ENCODE measurements around the gene GDF10.

The GDF10 gene, protein sequence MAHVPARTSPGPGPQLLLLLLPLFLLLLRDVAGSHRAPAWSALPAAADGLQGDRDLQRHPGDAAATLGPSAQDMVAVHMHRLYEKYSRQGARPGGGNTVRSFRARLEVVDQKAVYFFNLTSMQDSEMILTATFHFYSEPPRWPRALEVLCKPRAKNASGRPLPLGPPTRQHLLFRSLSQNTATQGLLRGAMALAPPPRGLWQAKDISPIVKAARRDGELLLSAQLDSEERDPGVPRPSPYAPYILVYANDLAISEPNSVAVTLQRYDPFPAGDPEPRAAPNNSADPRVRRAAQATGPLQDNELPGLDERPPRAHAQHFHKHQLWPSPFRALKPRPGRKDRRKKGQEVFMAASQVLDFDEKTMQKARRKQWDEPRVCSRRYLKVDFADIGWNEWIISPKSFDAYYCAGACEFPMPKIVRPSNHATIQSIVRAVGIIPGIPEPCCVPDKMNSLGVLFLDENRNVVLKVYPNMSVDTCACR

DNA sequence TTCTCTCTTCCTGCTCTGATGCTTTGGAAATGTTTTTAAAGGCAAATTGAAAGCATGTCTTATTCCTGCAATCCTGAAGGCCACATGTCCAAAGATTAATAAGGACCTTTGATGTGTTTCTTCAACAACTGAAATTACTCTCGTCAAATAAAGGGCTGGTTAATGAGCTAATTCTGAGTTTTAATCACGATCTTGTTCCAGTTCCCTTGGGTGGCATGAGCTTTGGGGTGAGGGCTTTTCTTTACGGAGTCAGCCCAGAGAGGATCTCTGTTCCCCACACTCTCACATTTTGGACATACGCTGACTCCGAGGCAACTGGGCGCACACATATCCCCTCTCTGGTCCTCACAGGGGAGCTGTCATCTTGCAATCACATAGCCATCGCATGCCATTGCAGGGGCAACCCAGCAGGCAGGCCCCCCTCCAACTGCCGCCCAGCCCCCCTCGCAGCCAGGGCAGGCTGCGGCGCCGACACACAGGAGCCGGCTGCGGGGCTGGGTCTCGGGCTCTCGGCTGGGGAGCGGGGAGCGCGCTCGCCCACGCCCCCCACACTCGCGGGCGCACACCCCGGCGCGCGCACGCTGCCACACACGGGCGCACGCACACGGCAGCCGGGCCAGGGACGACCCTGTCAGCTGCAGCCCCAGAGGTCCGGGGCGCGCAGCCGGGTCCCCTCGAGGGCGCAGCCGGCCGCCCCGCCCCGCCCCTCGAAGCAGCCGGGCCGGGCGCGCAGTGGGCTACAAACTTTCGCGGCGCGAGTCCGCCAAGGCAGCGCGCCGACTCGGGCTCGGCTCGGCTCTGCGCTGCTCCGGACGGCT, at the start of gene GDF10:
Gene GDF10 (plus strand): TSS at position 587 of the 818 bp plus-strand sequence. CDS start 455 bp downstream, outside the sequence.
- no peak for DNase-seq (ENCODE audit: low read depth)

DNA sequence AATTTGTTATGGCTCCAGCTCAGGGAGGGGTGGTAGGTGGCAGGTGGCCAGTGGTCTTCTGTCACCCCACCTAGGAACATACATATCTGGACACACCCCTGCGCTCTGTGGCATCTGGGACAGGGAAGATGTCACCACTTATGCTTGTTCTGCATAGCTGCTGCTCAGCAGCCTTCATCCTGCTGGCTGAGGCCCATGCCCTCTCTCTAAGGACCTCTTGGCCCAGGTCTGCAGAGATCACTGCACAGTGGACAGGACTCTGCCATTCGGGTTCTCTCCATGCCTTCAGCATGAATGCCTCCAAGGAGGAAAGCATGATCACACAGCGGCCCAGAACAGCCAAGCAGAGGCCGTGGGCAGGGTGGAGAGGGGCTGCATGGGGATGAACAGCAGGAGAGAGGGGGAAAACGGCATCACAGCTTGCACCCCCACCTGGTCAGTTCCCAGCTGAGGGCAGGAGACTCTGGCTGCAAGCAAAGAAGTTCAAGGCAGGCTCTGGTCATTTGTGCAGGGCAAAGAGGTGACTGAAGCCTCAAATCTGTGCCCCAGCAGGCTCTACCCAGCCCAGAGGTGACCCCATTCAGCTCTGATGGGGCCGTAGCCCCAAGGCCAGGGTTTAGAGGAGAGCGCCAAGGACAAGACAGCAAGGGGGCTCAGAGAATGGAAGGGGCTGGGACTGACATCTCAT, 47.8 kb upstream of the GDF10 start:
- no peak for DNase-seq (ENCODE audit: low read depth)

DNA sequence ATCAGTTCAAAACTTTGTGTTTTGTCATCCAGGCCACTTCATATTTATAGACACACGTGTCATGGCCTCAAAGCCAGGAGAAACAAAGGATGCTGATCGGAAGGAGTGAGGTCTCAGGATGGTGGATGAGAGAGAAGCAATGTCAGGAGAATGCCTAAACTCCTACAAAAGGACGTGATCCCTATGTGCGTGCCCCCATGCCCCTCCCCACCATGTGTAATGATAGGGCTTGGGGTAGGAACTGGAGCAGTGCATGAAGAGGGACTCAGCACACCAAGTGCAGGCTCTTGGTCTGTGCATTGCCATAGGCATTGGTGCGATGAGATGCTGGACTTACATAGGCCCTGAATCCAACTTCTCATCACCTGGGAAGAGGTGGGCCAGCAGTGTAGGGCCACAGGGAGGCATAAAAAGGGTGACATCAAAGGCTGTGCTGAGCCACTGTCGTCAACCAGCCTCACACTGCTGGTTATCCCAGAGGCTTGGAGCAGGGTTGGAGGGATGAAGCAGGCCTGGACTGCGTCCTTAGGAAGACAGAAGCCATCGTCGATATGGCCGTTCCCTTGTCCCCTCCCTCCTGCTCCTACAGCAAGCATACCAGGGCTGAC, 46.9 kb upstream of the GDF10 start:
- no peak for DNase-seq (ENCODE audit: low read depth)

DNA sequence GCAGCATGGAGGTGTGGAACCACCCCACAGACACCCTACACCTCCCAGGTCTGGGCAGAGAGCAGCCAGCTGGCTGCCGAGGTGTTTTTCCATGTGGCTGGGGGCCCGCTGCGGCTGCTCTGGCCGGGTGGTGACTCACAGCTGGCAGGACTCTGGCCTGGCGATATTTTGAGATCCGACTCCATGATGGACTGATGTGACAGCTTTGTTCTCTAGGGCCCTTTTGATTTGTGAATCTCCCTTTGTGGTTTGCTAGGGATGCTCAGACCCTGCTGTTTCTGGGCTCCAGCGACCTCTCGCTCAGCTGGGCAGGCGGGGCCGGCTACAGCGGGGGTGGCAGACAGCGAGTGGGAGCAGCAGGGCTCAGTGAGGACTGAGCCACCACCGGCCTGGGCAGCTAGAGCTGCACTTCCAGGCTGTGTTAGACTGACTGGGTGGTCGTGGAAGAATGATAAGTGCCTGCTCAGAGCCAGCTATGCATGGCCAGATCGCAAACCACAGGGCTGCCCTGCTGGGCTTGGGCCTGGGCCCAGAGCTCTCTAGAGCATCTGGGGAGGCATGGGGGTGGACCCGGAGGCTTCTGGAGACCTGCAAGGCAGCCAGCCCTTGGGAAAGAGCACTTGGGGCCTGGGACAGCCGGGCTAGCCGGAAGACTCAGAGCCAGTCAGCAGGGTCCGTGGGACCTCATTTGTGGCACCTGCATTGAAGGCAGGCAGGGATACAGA, 46.2 kb upstream of the GDF10 start:
- no peak for DNase-seq (ENCODE audit: low read depth)

DNA sequence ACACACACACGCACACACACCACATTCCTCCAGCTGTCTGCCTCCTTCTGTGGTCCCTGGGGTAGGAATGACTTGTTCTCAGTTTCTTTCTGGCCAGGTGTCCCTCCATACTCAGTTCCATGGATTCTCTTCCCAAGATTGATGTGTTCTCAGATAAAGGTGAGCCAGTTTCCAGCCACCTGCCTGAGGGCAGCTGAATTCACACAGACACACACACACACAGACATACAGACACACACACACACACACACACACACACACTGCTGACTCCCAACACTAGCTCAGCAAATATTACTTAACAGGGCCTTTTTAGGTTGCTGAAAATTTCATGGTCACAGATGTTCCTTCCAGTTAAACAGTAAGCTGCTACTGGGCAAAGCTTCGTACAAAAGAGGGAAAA, 45.4 kb upstream of the GDF10 start:
- DNase-seq (ENCODE audit: low read depth), result no peak

DNA sequence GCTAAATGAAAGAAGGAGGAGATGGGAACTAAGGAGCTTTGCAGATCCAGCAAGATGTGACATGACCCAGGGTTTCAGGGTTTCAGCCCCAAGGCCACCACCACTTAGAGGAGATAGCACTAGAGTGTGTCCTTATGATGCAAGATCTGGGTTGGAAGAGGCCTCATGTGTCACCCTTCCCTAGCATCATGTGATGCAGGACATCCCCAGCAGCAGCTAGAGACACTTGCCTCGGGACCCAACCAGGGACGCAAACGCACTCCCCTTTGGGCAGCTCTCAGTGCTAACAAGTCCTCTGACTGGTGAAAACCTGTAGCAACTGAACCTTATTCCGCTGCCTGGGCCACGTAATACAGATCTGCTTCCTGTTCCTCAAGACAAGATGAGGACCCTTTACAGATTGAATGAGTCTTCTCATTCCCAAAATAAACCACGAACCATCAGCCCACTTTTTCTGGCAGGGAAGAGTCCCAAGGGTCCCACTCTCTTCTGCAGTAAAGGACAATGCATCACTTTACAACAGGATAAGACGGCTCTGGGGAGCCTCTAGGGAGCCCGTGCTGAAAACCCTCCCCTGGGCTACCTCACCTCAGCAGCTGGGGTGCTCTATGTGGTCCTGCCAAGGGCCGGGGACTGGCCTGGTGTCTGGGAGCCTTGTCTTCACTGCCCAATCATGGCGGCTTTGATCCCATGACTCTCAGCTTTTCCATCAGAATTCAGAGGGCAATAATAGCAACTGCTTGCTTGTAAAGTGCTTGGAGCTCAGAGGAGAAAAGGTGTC, 44.8 kb upstream of the GDF10 start:
- no peak for DNase-seq (ENCODE audit: low read depth)

DNA sequence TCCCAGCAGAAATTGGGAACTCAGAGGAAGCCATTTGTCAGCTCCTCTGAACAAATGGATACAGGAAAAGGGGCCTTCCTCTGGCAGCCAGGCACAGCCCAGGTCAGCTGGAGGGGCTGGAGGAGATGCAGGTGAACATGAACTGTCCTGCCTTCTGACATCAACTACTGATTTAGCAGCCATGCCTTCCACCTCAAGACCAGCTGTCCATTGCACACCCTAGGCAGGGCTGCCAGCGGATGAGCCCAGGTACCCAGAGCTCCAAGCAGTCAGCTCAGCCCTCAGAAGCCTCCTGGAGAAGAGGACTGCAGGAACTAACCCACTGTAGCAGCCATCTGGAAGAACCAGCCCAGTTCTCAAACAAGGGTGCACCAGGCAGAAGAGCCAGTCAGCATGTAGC, 44.1 kb upstream of the GDF10 start:
- no peak for DNase-seq (ENCODE audit: low read depth)

DNA sequence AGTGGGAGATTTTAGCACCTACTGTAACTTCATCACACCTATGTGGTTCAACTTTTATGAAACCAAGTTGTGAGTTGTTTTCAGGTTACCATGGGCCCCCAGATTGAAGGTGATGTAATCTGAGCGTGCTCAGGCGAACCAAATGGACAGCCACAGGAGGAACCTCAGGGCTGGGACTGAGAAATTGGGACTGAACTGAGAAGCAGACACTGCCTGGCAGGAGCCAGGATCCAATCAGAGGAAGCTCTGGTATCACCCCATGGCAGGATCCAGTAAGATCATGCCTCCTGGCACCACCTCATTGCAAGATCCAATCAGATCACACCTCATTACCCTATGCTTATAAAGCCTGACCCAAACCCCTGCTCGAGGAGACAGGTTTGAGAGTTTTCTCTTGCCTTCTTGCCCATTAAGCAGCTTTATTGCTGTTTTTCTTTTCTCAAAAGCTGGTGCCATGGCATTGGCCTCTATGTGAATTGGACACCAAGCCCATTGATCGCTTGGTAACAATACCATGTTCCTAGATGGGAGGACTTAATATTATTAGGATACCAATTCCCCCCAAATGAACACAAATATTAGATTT, 43.2 kb upstream of the GDF10 start:
- DNase-seq (ENCODE audit: low read depth), result no peak

DNA sequence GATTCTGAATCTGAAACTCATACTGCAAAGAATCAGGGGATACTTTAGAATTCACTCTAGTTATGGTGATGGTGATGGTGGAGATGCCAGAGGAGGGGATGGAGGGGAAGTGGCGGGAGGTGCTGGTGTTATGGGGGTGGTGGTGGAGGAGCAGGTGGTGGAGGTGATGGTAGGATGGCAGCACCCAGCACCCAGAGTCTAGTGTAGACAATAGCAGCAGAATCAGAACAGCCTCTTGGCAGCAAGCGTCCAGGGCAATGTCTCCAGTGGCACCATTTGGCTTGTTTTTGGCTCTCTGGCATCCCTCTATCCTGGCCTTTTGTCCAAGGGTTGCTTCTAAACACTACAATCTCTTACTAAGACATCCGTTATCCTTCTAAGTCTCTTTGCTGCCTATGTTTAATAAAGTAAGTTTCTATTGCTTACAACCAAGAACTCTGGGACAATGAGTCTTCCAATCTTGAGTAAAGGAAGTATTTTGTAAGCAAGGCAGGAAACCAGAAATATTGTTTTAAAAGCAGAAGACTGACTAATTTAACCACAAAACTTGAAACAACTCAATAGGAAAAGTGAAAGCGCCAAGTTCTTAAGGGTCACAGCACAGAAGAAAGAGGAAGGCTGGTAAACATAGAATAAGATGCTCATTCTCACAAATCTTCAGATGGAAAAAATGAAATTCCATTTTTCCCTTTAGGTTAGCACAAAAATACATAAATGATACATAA, 42.4 kb upstream of the GDF10 start:
- no peak for DNase-seq (ENCODE audit: low read depth)

DNA sequence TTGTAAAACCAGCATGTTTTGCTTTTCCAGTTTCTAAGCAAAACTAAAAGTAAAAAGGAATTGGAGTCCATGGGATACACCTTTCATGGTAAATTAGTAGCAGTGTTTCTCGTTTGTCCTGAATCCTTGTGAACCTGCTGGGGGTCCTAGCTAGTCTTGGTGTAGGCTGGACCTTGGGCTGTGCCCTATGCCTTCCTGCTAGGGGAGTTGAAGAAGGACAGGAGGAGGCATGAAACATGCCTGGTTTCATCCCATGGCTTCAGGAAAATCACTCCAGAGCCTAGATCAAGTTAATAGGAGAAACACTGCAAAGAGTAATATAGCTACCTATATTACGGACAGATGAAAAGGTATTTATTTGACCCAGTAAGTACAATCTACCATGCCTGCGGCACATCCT, 41.1 kb upstream of the GDF10 start:
- DNase-seq (ENCODE audit: low read depth), result no peak

DNA sequence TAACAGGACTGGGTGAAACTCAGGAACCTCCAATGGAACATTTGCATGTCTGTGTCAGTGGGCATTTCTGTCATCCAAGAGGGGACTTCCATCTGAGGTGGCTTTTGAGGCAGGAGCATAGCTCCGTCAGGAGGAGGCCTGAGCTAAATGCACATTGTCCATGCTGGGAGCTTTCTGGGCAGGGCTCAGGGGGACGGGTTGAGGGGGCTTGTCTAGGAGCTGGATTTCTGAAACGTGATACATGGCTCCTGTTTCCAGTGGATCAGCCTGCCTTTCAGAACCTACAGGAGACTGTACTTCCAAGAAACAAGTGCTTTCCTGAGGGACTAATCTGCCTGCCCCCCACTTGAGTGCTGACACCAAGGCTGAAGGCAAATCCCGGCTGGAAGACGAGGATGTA, 40.5 kb upstream of the GDF10 start:
- no peak for DNase-seq (ENCODE audit: low read depth)

DNA sequence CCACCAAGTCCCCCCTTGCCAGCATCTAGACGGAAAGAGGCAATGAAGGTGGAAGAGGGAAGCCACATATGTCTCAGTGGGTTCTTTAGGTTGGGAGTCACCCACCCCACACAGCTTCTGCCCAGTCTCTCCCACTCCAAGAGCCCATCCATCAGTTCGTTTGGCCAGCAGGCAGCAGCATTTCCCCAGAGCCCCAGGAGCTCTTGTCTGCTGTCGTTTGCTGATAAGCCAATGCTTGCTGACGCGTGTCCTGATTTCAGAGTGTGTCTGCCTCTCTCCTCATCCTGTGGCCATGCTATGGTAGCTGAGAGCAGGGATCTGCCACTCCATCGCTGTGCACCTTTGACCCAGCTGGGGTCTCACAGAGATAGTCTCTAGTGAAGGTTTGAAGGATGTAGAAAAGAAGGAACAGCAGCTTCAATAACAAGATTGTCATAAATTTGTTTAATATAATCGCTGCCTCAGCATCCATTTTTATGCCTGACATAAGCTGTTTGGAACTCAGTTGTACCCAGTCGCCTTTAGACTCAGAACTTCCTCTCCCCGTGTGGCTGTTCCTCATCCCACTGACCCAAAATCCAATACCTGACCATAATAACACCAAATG, 39.4 kb upstream of the GDF10 start:
- no peak for DNase-seq (ENCODE audit: low read depth)

DNA sequence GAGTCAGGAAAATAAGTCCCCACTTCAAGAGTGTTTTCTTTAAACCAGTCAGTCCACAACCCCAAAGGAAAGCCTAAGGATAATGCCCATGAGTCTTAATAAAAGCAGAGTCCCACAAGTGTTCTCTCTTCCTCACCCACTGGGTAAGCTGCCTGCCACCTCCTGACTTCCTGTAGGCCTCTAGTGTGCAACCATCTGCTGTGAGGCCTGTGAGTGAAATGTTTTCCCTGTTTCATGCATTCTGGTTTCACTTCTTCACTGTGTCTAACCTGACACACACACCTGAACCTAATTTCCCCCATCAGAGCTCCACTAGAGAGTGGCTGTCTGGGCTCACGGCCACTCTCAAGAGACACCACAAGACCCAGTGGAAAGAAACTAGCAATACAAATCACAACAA, 38.9 kb upstream of the GDF10 start:
- DNase-seq (ENCODE audit: low read depth), result no peak

DNA sequence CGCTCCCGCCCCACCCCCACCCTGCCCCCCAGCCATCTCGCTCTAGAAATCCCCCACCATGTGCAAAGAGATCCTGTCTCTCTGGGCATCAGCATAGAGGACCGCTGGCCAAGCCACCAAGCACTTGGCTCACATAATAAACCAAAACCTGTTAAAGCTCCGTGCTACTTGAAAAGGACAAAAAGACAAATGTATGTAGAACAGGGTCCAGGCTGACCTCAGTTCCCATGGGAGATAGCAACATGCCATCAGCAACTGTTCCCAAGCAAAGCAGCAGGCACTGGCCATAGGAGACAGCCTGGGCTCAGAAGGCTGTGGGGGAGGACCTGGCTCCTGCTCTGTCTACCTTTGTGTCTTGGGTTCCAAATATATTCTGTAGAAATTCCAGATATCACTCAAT, 38.4 kb upstream of the GDF10 start:
- no peak for DNase-seq (ENCODE audit: low read depth)

DNA sequence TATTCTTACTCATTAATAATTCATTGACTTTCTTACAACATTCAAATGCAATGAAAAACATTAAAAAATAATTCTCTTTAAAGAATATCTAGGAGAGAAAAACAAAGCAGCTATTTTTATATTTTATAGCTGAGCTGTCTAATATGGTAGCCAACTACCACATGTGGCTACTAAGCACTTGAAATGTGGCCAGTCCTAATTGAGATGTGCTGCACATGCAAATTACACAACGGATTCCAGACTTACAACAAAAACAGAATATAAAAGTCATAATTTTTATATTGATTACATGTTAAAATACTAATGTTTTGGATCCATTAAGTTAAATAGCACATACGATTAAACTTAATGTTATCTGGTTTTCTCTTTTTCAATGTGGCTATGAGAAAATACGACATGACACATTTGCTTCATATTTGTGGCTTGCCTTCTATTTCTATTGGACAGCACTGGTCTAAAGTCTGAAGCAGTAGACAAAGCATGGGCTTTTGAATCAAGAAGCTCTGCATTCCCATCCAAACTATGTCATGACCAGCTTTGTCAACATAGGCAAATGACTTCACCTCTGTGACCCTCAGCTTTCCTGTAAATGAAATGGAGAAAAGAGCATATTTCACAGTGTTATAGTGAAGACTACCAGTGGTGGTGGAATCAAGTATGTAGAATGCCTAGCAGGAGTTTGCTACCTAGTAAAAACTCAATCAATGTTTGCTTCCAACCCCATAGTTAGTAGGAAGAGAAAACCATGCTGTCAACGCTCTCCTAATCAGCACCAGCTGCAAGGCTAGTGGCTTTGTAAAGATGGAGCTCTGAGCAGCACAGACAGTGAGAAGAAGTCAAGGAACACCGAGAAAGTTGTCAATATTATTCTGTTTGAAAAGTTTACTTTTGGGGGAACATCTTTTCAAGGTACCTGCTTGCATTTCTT, 37.1 kb upstream of the GDF10 start:
- DNase-seq (ENCODE audit: low read depth), result no peak

DNA sequence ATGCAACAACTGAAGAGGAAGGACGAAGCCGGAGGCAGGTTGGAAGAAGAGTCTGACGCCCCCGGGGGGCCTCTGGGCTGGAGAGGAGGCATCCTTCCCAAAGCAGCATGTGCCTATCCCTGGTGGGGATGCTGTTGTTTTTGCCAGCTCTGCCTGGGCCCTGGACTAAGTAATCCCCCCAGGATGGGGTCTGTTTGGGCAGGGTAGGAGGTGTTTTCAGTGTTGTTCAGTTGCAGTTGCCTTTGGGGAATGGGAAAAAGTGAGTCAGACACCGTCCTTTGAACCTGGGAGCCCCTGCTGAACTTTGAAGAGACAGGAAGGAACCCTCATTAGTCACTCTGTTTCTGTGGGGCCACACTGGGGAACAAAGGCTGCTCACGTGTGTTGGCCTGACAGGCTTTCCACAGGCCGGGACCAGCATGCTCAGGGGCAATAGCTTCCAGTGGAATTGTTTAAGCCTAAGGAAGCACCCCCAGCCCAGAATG, 35.2 kb upstream of the GDF10 start:
- peak; percentile 15 for DNase-seq (ENCODE audit: low read depth)

DNA sequence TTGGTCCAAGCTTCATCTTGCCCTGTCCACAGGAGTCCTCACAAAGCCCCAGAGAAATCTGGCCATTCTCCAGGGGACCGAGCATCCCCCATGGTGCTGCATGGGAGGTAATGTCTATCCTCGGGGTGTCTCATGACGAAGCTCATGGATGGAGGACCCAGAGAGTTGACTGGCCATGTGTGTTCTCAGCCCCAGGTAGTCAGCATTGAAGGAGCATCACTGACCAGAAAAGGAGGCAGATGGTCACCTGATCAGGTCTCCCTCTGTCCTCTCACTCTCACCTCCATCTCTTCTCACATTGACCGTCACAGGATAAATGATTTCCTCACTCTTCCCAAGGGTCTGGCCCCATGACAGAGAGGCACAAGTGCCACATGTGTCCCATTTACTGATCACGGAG, 33.4 kb upstream of the GDF10 start:
- DNase-seq (ENCODE audit: low read depth), result no peak

DNA sequence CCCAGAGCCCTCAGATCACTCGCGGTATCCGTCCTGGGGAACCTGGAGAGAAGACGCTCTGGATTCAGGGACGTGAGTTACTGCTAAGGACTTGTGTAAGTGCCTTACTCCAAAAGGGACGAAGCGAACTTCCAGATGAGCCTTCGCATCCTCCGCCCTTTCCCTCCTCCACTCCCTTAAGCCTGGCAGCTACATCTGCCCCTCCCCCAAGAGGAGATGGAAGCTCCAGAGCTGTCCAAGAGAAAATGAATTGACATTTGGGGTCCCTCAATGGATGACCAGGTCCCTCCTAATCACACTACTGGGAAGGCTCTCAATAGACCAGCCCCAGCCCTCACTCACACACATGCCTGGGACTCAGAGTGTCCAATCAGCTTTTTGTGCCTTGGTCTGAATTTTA, 31.3 kb upstream of the GDF10 start:
- no peak for DNase-seq (ENCODE audit: low read depth)
